Measurements from ENCODE around the gene ATXN1. TPM values are rescaled to one million over a fixed set of nuclear protein-coding genes. Genes with fewer than 3 reads are reported as not detected.

ATXN1 gene
- total and polyA plus RNA-seq, 2 experiments from 2014 or later: 14.2 to 20.1 TPM

GRCh38 chr6:16648003-16648402 is 113.3 kb downstream of the ATXN1 start:
- TF ChIP-seq EZH2 (IDR thresholded peaks at IDR 0.05; ENCODE audit: insufficient read depth, poor library complexity, severe bottlenecking) (no peak), EZH2phosphoT487 (IDR thresholded peaks at IDR 0.05; ENCODE audit: insufficient read depth, low read depth) (no peak)
- Histone ChIP-seq H3K9me2 (ENCODE audit: insufficient read depth) (no peaks in the 10 kb centered on the region), H3K27ac (no peak overlapping the region), H3K9me3 (ENCODE audit: low read depth) (no peaks in the 10 kb centered on the region), H3F3A (ENCODE audit: insufficient read depth) (peaks cover 3% of the 10 kb centered on the region; the same call in 1 of the 2 replicates), H3K9ac (no peak overlapping the region), H3K27me3 (replicated peaks; ENCODE audit: insufficient read depth) (no peaks in the 10 kb centered on the region), H3K4me2 (ENCODE audit: unreplicated experiment) (no peak overlapping the region), H4K20me1 (ENCODE audit: insufficient read depth) (no peaks in the 10 kb centered on the region), H3K79me2 (ENCODE audit: insufficient read depth) (peaks cover 18% of the 10 kb centered on the region; the same call in 1 of the 2 replicates), H3K4me1 (ENCODE audit: insufficient read depth) (peaks cover 7% of the 10 kb centered on the region; the same call in 1 of the 2 replicates), H2AFZ (no peak overlapping the region), H3K36me3 (ENCODE audit: low read depth) (peaks cover 7% of the 10 kb centered on the region), H3K4me3 (no peak overlapping the region)
- in situ Hi-C loops (cut with MboI): no loop called here
- no peak for DNase-seq
- WGBS, 2 experiments (ENCODE audit: low coverage in 1 of 2, low lambda C conversion rate in 2 of 2, missing lambda C conversion rate in 2 of 2): 98 to 100% methylated on average over 5 of the region's 5 CpGs

GRCh38 chr6:16647422-16647821 is 113.8 kb downstream of the ATXN1 start:
- Histone ChIP-seq H4K20me1 (ENCODE audit: insufficient read depth) (no peaks in the 10 kb centered on the region), H3K79me2 (ENCODE audit: insufficient read depth) (peaks cover 18% of the 10 kb centered on the region; the same call in 1 of the 2 replicates), H3K36me3 (ENCODE audit: low read depth) (peaks cover 7% of the 10 kb centered on the region; the same call in 1 of the 2 replicates), H3F3A (ENCODE audit: insufficient read depth) (peaks cover 3% of the 10 kb centered on the region; the same call in 1 of the 2 replicates), H3K27ac (no peak overlapping the region), H3K9me2 (ENCODE audit: insufficient read depth) (no peaks in the 10 kb centered on the region), H3K4me1 (ENCODE audit: insufficient read depth) (peaks cover 7% of the 10 kb centered on the region; the same call in 1 of the 2 replicates), H3K4me2 (ENCODE audit: unreplicated experiment) (no peak overlapping the region), H3K9me3 (ENCODE audit: low read depth) (no peaks in the 10 kb centered on the region), H2AFZ (no peak overlapping the region), H3K27me3 (replicated peaks; ENCODE audit: insufficient read depth) (no peaks in the 10 kb centered on the region), H3K4me3 (no peak overlapping the region), H3K9ac (no peak overlapping the region)
- in situ Hi-C loops (cut with MboI): no loop called here
- WGBS, 2 experiments (ENCODE audit: low coverage in 1 of 2, low lambda C conversion rate in 2 of 2, missing lambda C conversion rate in 2 of 2): 86% methylated on average over 4 of the region's 4 CpGs
- DNase-seq: no peak
- TF ChIP-seq EZH2 (IDR thresholded peaks at IDR 0.05; ENCODE audit: insufficient read depth, poor library complexity, severe bottlenecking): no peak
- no peak for TF ChIP-seq EZH2phosphoT487 (IDR thresholded peaks at IDR 0.05; ENCODE audit: insufficient read depth, low read depth)

- in situ Hi-C loops (cut with MboI): no loop called here
- DNase-seq: no peak
- no peak overlapping the region for H2AFZ ChIP-seq
- H3K36me3 ChIP-seq (ENCODE audit: low read depth): peaks cover under 1% of the 10 kb centered on the region
- no peak overlapping the region for H3K9ac ChIP-seq
- peaks cover 11% of the 10 kb centered on the region; the same call in 1 of the 2 replicates for H3K4me1 ChIP-seq (ENCODE audit: insufficient read depth)
- no peak overlapping the region for H3K27ac ChIP-seq
- peaks cover 10% of the 10 kb centered on the region; the same call in 1 of the 2 replicates for H3K79me2 ChIP-seq (ENCODE audit: insufficient read depth)
- no peaks in the 10 kb centered on the region for H4K20me1 ChIP-seq (ENCODE audit: insufficient read depth)
- H3K9me3 ChIP-seq (ENCODE audit: low read depth): no peaks in the 10 kb centered on the region
- TF ChIP-seq EZH2phosphoT487 (IDR thresholded peaks at IDR 0.05; ENCODE audit: insufficient read depth, low read depth): no peak
- TF ChIP-seq EZH2 (IDR thresholded peaks at IDR 0.05; ENCODE audit: insufficient read depth, poor library complexity, severe bottlenecking): no peak
- 91 to 93% methylated on average over 8 of the region's 8 CpGs for WGBS, 2 experiments (ENCODE audit: low coverage in 1 of 2, low lambda C conversion rate in 2 of 2, missing lambda C conversion rate in 2 of 2)
- H3F3A ChIP-seq (ENCODE audit: insufficient read depth): peaks cover 16% of the 10 kb centered on the region; the same call in 1 of the 2 replicates
- no peak overlapping the region for H3K4me3 ChIP-seq
- no peaks in the 10 kb centered on the region for H3K27me3 ChIP-seq (replicated peaks; ENCODE audit: insufficient read depth)
- H3K9me2 ChIP-seq (ENCODE audit: insufficient read depth): no peaks in the 10 kb centered on the region
- H3K4me2 ChIP-seq (ENCODE audit: unreplicated experiment): no peak overlapping the region
Observed at GRCh38 chr6:16644540-16645250, 116.6 kb downstream of the ATXN1 start.

- DNase-seq: peak; percentile 91
- Histone ChIP-seq H3F3A (ENCODE audit: insufficient read depth) (peaks cover 38% of the 10 kb centered on the region; the same call in 1 of the 2 replicates), H3K9me3 (ENCODE audit: low read depth) (no peaks in the 10 kb centered on the region), H3K9ac (no peak overlapping the region), H3K4me3 (no peak overlapping the region), H3K4me2 (ENCODE audit: unreplicated experiment) (peak overlapping the region; percentile 36), H3K9me2 (ENCODE audit: insufficient read depth) (no peaks in the 10 kb centered on the region), H3K27ac (peak overlapping the region; percentile 46), H4K20me1 (ENCODE audit: insufficient read depth) (no peaks in the 10 kb centered on the region), H3K27me3 (replicated peaks; ENCODE audit: insufficient read depth) (no peaks in the 10 kb centered on the region), H2AFZ (no peak overlapping the region), H3K36me3 (ENCODE audit: low read depth) (no peaks in the 10 kb centered on the region; the same call in 1 of the 2 replicates), H3K4me1 (ENCODE audit: insufficient read depth) (peaks cover 28% of the 10 kb centered on the region), H3K79me2 (ENCODE audit: insufficient read depth) (peaks cover 12% of the 10 kb centered on the region)
- 72 to 74% methylated on average over 10 of the region's 10 CpGs for WGBS, 2 experiments (ENCODE audit: low coverage in 1 of 2, low lambda C conversion rate in 2 of 2, missing lambda C conversion rate in 2 of 2)
- TF ChIP-seq EZH2phosphoT487 (IDR thresholded peaks at IDR 0.05; ENCODE audit: insufficient read depth, low read depth) (no peak), EZH2 (IDR thresholded peaks at IDR 0.05; ENCODE audit: insufficient read depth, poor library complexity, severe bottlenecking) (no peak)
- in situ Hi-C loops (cut with MboI): no loop called here
Observed at GRCh38 chr6:16639684-16640480, 121.4 kb downstream of the ATXN1 start.

All from GM23248 (cell line).